ENCODE measurements around the gene OR4C16. TPM values are rescaled to one million over a fixed set of nuclear protein-coding genes. Genes with fewer than 3 reads are reported as not detected.

The OR4C16 gene
- not detected for total RNA-seq

- no peak for TF ChIP-seq CTCF (IDR thresholded peaks at IDR 0.05; ENCODE audit: low read depth)
Measured at GRCh38 chr11:55571828-55572227, at the start of gene OR4C16. OR4C16 (plus strand) TSS chr11:55572128; CDS start chr11:55572128, 0 bp downstream.

GRCh38 chr11:55554169-55554568 is 17.8 kb upstream of the OR4C16 start, which contains the start of gene OR4C15:
OR4C15 (plus strand) TSS chr11:55554469; CDS start chr11:55554469, 0 bp downstream.
- no peak for TF ChIP-seq CTCF (IDR thresholded peaks at IDR 0.05; ENCODE audit: low read depth)

- no peak for TF ChIP-seq CTCF (IDR thresholded peaks at IDR 0.05; ENCODE audit: low read depth)
Measured at GRCh38 chr11:55572548-55572947, 620 bp downstream of the OR4C16 start.

- TF ChIP-seq CTCF (IDR thresholded peaks at IDR 0.05; ENCODE audit: low read depth): no peak
Measured at GRCh38 chr11:55607545-55607944, 35.6 kb downstream of the OR4C16 start, which contains the start of gene OR4C11. OR4C11 (minus strand) TSS chr11:55607645; CDS start chr11:55604373, 3,272 bp downstream.

Other genes with a start within 250 kb of the OR4C16 start
- not detected for gene OR4A16, start 228.9 kb upstream of the OR4C16 start, total RNA-seq
- not detected for gene OR4A15, start 204.2 kb upstream of the OR4C16 start, total RNA-seq
- gene OR4C15, start 17.7 kb upstream of the OR4C16 start, total RNA-seq: not detected
- not detected for gene OR4C11, start 35.5 kb downstream of the OR4C16 start, total RNA-seq
- not detected for gene OR4P4, start 63.0 kb downstream of the OR4C16 start, total RNA-seq
- not detected for gene OR4S2, start 76.2 kb downstream of the OR4C16 start, total RNA-seq
- gene OR4C6, start 90.1 kb downstream of the OR4C16 start, total RNA-seq: not detected
- gene OR5D13, start 201.3 kb downstream of the OR4C16 start, total RNA-seq: not detected
- not detected for gene OR5D14, start 223.4 kb downstream of the OR4C16 start, total RNA-seq
- not detected for gene OR5L1, start 239.2 kb downstream of the OR4C16 start, total RNA-seq
- not detected for gene OR5D18, start 247.5 kb downstream of the OR4C16 start, total RNA-seq

Data from subcutaneous adipose tissue (tissue), 4 donors.